T follicular helper cell (primary cell): Measurements from ENCODE around the gene BCDIN3D.

ENCODE experiments used
- DNase-seq: peaks from one replicate; pipeline ENCODE4 v3.0.0-alpha.2; 2020; ENCODE audit warnings: low read depth

The BCDIN3D gene

DNA sequence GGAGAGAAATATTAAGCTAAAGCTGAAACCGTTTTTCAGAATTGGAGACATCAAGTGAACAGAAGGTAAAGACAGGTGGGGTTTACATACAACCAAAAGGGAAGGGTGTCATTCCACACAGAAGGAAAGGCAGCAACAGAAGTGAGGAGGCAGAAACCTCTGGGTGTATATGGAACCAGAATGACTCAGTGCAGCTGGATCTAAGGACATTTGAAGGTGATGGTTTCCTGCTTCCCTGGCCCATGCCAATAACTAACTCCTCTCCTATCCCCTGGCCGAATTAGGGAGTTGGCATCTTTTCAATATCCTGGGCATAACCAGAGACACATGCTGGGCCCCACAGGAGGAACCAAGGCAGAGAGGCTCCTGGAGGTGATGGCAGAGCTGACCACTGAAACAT is 23.1 kb downstream of the BCDIN3D start:
- DNase-seq = no peak

- DNase-seq = no peak
These were observed 24.5 kb downstream of the BCDIN3D start for GRCh38 chr12:49818241-49818895.

DNA sequence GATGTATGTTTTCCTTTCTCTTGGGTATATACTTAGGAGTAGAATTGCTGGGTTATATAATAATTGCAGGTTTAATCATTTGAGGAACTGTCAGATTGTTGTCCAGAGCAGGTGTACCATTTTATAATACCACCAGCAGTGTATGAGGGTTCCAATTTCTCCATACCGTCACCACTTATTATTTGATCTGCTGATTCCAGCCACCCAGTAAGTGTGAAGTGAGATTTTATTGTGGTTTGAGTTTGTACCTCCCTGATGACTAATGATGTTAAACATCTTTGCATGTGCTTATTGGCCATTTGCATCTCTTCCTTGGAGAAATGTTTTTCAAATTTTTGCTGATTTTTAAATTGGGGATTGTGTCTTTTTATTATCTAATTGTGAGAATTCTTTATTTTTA is 29.8 kb downstream of the BCDIN3D start:
- DNase-seq = no peak

GRCh38 chr12:49811961-49812401 is 30.9 kb downstream of the BCDIN3D start:
- no peak for DNase-seq

- DNase-seq = no peak
These were observed 31.8 kb downstream of the BCDIN3D start for GRCh38 chr12:49811136-49811535.

GRCh38 chr12:49809906-49810389 is 33.0 kb downstream of the BCDIN3D start:
- DNase-seq = no peak

DNA sequence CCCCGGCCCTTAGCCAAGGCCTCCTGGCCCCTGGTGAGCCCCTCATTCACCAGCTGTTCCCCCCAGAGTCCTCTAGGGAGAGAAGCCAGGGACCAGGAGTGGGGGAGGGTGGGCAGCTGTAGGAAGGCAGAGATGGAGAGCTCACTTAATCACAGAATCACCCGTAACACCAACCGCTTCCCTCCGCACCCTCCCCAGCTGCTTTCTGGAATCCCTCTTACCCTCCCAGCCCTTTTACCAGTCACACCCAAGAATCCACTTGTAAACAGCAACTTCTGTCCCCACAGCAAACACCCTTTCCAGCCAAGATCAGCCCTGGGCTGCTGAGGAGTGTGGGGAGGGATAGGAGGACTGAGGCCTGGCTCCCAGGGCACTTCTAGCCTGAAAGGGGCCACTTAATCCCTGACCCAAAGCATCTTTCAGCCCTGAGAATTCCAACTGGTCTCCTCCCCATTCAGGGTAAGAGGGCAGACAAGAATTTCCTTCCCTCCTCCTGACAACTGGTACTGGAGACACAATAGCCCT is 33.5 kb downstream of the BCDIN3D start:
- no peak for DNase-seq

- no peak for DNase-seq
These were observed 34.1 kb downstream of the BCDIN3D start for GRCh38 chr12:49808686-49809380.

DNA sequence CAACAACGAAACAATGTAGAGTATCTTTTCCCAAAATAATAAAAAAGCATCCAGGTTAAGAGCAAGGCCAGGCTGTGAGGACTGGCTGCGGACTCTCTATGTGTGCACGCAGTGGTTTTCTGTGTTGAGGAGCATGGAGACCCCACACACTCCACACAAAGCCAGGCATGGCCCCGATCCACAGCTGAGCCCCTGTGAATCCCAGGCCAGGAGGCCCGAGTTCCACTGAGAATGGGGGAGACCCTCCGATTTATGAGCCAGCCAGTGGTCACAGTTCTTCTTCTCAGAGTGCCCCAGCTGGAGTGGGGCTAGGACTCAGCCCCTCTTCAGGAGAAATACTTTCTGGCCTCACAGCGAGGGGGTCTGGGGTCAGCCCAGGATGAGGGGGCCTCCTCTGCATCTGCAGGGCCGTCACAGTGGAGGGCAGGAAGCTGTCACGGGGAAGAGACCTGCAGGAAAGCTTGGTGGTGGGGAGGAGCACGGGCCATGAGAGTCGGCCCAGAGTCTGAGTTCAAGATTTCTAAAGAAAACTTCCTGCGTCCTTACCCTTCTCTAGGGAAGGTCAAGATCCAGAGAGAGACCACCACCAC is 34.8 kb downstream of the BCDIN3D start:
- no peak for DNase-seq

DNA sequence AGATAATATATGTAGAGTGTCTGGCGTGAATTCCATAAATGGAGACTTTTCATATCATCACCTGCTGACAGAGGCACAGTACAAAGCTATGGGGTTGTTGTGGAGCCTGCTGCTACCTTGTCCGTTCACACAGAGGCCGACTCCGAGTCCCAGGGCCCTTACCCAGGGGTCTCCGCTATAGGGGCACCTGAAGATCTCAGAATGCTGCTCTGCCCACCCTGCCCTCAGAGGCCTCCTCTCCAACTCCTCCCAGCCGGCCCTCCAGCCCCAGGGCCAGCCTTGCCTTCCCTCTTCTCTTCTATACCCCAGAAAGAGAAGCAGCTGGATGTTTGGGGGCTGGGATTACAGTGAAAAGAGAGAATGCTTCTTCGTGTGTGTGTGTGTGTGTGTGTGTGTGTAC is 36.0 kb downstream of the BCDIN3D start:
- DNase-seq = no peak

- DNase-seq = no peak
These were observed 36.5 kb downstream of the BCDIN3D start for GRCh38 chr12:49806321-49806813.

GRCh38 chr12:49805409-49805808 is 37.5 kb downstream of the BCDIN3D start:
- DNase-seq = no peak

- no peak for DNase-seq
These were observed 38.1 kb downstream of the BCDIN3D start for GRCh38 chr12:49804821-49805220.

GRCh38 chr12:49803693-49804450 is 39.0 kb downstream of the BCDIN3D start:
- no peak for DNase-seq

- DNase-seq = no peak
These were observed 41.5 kb downstream of the BCDIN3D start for GRCh38 chr12:49801141-49802063.

DNA sequence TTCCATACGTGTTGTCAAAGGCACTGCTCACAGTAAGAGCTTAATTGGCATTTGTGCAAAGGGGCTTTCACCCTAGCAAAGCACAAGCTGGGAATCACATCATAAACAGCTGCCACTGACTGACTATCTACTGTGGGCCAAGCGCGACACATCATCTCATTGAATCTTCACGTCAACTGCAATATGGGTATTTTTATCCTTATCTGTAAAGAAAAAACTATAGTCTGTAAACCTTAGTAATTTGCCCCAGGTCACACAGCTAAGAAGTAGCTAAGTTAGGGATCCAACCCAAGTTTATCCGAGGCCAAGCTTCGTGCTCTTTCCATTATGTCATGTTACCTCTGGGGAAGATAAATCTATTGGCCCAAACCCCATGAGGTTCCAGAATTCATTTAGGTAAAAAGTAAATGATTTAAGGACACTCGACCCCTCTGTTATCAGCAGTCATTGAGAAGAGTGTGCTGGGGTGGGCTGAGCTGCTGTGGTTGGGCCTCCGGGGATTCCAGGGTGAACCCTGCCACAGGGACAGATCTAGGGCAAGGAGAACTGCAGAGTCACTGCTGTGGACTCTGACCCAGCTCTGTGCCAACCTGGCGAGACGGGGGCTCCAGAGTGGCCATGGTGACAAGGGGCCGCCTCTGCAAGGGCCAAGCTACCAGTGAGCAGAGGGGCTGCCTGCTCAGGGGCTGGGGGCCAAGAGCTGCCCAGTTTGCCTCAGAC is 42.3 kb downstream of the BCDIN3D start:
- no peak for DNase-seq

GRCh38 chr12:49798934-49799333 is 44.0 kb downstream of the BCDIN3D start:
- DNase-seq = no peak

GRCh38 chr12:49798248-49798647 is 44.7 kb downstream of the BCDIN3D start:
- no peak for DNase-seq

- no peak for DNase-seq
These were observed 45.5 kb downstream of the BCDIN3D start for GRCh38 chr12:49797449-49797776.
